Keratinocyte (primary cell): Measurements from ENCODE around the gene ATAD2B.
"Not testable (repeated sequence)": the region's sequence is repeated elsewhere in the genome, so short reads cannot be mapped to it uniquely, and the experiment has no call there.

Source experiments
- EZH2 ChIP-seq: IDR thresholded peaks from one replicate; pipeline ENCODE4 v1.6.1; 2012; ENCODE audit warnings: inconsistent platforms, mild to moderate bottlenecking, low read length, moderate library complexity
- TF ChIP-seq, protein P1 (sequence below), 3 experiments: IDR thresholded peaks in 1 of 3; conservative IDR thresholded peaks in 1 of 3; optimal IDR thresholded peaks in 1 of 3; 2 replicates in 2 of 3; 3 replicates in 1 of 3; pipeline versions ENCODE3 to v1.5.1; 2011; ENCODE audit warnings: low read length in 3 of 3, mild to moderate bottlenecking in 3 of 3, moderate library complexity in 2 of 3, control low read depth in 1 of 3, inconsistent platforms in 1 of 3; ENCODE audit not compliant: insufficient read depth in 2 of 3; ENCODE audit errors: extremely low read depth in 1 of 3

DNA sequence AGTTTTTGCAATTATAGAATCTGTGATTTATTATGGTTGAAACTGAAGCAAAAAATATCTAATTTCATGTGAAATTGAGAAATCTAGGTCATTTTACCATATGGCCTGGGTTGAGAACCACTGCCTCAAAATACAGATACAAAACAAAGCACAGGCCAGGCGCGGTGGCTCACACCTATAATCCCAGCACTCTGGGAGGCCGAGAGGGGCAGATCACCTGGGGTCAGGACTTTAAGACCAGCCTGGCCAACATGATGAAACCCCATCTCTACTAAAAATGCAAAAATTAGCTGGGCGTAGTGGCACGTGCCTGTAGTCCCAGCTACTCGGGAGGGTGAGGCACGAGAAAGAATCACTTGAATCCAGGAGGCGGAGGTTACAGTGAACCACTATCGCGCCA is 146.5 kb downstream of the ATAD2B start:
- TF ChIP-seq, protein P1, sequence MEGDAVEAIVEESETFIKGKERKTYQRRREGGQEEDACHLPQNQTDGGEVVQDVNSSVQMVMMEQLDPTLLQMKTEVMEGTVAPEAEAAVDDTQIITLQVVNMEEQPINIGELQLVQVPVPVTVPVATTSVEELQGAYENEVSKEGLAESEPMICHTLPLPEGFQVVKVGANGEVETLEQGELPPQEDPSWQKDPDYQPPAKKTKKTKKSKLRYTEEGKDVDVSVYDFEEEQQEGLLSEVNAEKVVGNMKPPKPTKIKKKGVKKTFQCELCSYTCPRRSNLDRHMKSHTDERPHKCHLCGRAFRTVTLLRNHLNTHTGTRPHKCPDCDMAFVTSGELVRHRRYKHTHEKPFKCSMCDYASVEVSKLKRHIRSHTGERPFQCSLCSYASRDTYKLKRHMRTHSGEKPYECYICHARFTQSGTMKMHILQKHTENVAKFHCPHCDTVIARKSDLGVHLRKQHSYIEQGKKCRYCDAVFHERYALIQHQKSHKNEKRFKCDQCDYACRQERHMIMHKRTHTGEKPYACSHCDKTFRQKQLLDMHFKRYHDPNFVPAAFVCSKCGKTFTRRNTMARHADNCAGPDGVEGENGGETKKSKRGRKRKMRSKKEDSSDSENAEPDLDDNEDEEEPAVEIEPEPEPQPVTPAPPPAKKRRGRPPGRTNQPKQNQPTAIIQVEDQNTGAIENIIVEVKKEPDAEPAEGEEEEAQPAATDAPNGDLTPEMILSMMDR (optimal IDR thresholded peaks at IDR 0.05 in 1 of 3, IDR thresholded peaks at IDR 0.05 in 1 of 3, conservative IDR thresholded peaks at IDR 0.05 in 1 of 3; ENCODE audit: extremely low read depth in 1 of 3, insufficient read depth in 2 of 3, low read length in 3 of 3), result not testable (repeated sequence)
- not testable (repeated sequence) for TF ChIP-seq EZH2
